ENCODE data around the gene SORCS2. TPM values are rescaled to one million over a fixed set of nuclear protein-coding genes. Genes with fewer than 3 reads are reported as not detected.

The SORCS2 gene
- total and polyA plus RNA-seq, 2 of the 4 experiments (the other 2 are of a cell fraction): 0.36 to 0.62 TPM

DNA sequence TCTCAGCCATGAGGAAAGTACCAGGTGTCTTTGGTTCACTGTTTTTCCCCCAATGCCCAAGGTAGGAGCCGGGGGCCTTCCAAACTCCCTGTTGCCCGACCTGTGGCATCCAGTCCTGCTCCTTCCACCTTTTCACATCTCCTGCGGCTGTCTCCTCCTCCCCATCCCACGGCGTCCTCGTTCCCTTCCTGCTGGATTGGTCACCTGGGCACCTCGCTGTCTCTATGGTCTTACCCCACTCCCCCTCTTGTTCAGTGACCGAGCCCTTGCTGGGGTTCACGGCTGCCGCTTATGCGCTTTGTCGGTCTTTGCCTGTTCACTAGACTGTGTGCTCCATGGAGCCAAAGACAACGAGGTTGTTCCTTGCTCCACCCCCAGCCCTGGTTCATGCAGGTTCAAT is 431.1 kb downstream of the SORCS2 start:
- Histone ChIP-seq H4K8ac (ENCODE audit: low read depth in 2 of 2, low read length in 2 of 2) (no peak overlapping the region), H3K79me1 (ENCODE audit: low read depth in 1 of 2, low read length in 2 of 2) (no peaks in the 10 kb centered on the region), H3K56ac (ENCODE audit: extremely low read depth, insufficient read depth, low read length) (no peak overlapping the region), H4K5ac (ENCODE audit: low read depth, low read length) (no peak overlapping the region), H2AK5ac (ENCODE audit: low read depth, low read length) (no peak overlapping the region), H2AK9ac (replicated peaks; ENCODE audit: low read depth, low read length, poor library complexity) (no peak overlapping the region), H3K9me3 (ENCODE audit: control insufficient read depth, insufficient read depth, low read length) (0 out of 2 replicates have a peak, but pooled peaks cover 1% of the 10 kb centered on the region), H3K4ac (ENCODE audit: low read depth, low read length) (no peak overlapping the region), H3K9me1 (ENCODE audit: insufficient read depth, low read length) (no peaks in the 10 kb centered on the region), H3K18ac (ENCODE audit: low read depth, low read length) (no peak overlapping the region), H4K20me1 (ENCODE audit: insufficient read depth, low read length) (no peaks in the 10 kb centered on the region), H3K4me3 (ENCODE audit: insufficient read depth, low read depth, low read length) (no peak overlapping the region), H2BK15ac (ENCODE audit: low read depth, low read length) (no peak overlapping the region), H3K9ac (ENCODE audit: low read depth, low read length) (no peak overlapping the region), H3K36me3 (ENCODE audit: control insufficient read depth, insufficient read depth, low read length) (no peaks in the 10 kb centered on the region), H3K27me3 (ENCODE audit: control insufficient read depth, insufficient read depth, low read length) (peaks cover 33% of the 10 kb centered on the region), H3K4me2 (ENCODE audit: low read depth, low read length) (no peak overlapping the region), H2BK5ac (ENCODE audit: low read depth, low read length, poor library complexity, severe bottlenecking) (no peak overlapping the region), H3K4me1 (ENCODE audit: control insufficient read depth, insufficient read depth, low read length) (peaks cover 2% of the 10 kb centered on the region; the same call in 1 of the 2 replicates), H2AFZ (replicated peaks; ENCODE audit: low read length, poor library complexity) (no peak overlapping the region), H3K27ac (ENCODE audit: insufficient read depth, low read length) (no peak overlapping the region), H2BK120ac (ENCODE audit: low read depth, low read length) (no peak overlapping the region), H3K23ac (ENCODE audit: low read depth, low read length) (no peak overlapping the region), H3K14ac (replicated peaks; ENCODE audit: low read depth, low read length) (no peak overlapping the region), H2BK20ac (ENCODE audit: low read depth, low read length) (no peak overlapping the region), H4K91ac (ENCODE audit: insufficient read depth, low read depth, low read length) (no peak overlapping the region)
- ATAC-seq (ENCODE audit: low read depth): no peak
- WGBS, 2 experiments (ENCODE audit: extremely low coverage in 2 of 2, insufficient read length in 1 of 2): 77% methylated on average over 11 of the region's 13 CpGs; no CpG with 5 or more reads in 1 of the 2 experiments
- ChIA-PET CTCF (interaction anchor here (0.6 kb wide), 1 partner anchor 777 kb away, joined by 5 read pairs; no protein-coding TSS in a partner anchor), POLR2A (ENCODE audit: unreplicated experiment) (no interaction called here)
- intact Hi-C loops (cut with micrococcal nuclease) (no loop called here), dilution Hi-C loops (cut with HindIII; ENCODE audit: low sequenced_read_pairs, unreplicated experiment) (no loop called here), in situ Hi-C loops (cut with MboI; ENCODE audit: low sequenced_read_pairs) (no loop called here)
- TF ChIP-seq MXI1 (IDR thresholded peaks at IDR 0.05; ENCODE audit: borderline replicate concordance, low read depth, low read length) (no peak), CHD1 (IDR thresholded peaks at IDR 0.05; ENCODE audit: low read depth, low read length) (no peak), MAFK (IDR thresholded peaks at IDR 0.05; ENCODE audit: low read depth, low read length) (no peak), CEBPB (IDR thresholded peaks at IDR 0.05; ENCODE audit: low read depth, low read length) (no peak), MAZ (IDR thresholded peaks at IDR 0.05; ENCODE audit: borderline replicate concordance, low read depth, low read length) (no peak), BHLHE40 (IDR thresholded peaks at IDR 0.05; ENCODE audit: low read depth, low read length) (no peak), RAD21 (IDR thresholded peaks at IDR 0.05; ENCODE audit: low read length) (no peak), RCOR1 (IDR thresholded peaks at IDR 0.05; ENCODE audit: insufficient replicate concordance, low read length) (no peak), RFX5 (IDR thresholded peaks at IDR 0.05; ENCODE audit: low read depth, low read length) (no peak), POLR2A (IDR thresholded peaks at IDR 0.05; ENCODE audit: low read depth, low read length) (no peak), NFE2L2 (IDR thresholded peaks at IDR 0.05; ENCODE audit: low read depth, low read length) (no peak), FOS (IDR thresholded peaks at IDR 0.05; ENCODE audit: low read depth, low read length) (no peak), SMC3 (IDR thresholded peaks at IDR 0.05; ENCODE audit: low read depth, low read length) (no peak)
- TF ChIP-seq, protein P1, sequence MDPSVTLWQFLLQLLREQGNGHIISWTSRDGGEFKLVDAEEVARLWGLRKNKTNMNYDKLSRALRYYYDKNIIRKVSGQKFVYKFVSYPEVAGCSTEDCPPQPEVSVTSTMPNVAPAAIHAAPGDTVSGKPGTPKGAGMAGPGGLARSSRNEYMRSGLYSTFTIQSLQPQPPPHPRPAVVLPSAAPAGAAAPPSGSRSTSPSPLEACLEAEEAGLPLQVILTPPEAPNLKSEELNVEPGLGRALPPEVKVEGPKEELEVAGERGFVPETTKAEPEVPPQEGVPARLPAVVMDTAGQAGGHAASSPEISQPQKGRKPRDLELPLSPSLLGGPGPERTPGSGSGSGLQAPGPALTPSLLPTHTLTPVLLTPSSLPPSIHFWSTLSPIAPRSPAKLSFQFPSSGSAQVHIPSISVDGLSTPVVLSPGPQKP (IDR thresholded peaks at IDR 0.05; ENCODE audit: borderline replicate concordance, low read depth, low read length): no peak
- TF ChIP-seq, protein P2, sequence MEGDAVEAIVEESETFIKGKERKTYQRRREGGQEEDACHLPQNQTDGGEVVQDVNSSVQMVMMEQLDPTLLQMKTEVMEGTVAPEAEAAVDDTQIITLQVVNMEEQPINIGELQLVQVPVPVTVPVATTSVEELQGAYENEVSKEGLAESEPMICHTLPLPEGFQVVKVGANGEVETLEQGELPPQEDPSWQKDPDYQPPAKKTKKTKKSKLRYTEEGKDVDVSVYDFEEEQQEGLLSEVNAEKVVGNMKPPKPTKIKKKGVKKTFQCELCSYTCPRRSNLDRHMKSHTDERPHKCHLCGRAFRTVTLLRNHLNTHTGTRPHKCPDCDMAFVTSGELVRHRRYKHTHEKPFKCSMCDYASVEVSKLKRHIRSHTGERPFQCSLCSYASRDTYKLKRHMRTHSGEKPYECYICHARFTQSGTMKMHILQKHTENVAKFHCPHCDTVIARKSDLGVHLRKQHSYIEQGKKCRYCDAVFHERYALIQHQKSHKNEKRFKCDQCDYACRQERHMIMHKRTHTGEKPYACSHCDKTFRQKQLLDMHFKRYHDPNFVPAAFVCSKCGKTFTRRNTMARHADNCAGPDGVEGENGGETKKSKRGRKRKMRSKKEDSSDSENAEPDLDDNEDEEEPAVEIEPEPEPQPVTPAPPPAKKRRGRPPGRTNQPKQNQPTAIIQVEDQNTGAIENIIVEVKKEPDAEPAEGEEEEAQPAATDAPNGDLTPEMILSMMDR (conservative IDR thresholded peaks at IDR 0.05; ENCODE audit: low read depth, low read length): no peak
- TF ChIP-seq, protein P3, sequence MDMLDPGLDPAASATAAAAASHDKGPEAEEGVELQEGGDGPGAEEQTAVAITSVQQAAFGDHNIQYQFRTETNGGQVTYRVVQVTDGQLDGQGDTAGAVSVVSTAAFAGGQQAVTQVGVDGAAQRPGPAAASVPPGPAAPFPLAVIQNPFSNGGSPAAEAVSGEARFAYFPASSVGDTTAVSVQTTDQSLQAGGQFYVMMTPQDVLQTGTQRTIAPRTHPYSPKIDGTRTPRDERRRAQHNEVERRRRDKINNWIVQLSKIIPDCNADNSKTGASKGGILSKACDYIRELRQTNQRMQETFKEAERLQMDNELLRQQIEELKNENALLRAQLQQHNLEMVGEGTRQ (IDR thresholded peaks at IDR 0.05; ENCODE audit: low read depth, low read length): no peak
- no peak for DNase-seq
- BruUV-seq (replicated peaks): no TSS peak
